Measurements from ENCODE around the gene ANKIB1.
"Not testable (repeated sequence)": the region's sequence is repeated elsewhere in the genome, so short reads cannot be mapped to it uniquely, and the experiment has no call there.

The ANKIB1 gene, protein sequence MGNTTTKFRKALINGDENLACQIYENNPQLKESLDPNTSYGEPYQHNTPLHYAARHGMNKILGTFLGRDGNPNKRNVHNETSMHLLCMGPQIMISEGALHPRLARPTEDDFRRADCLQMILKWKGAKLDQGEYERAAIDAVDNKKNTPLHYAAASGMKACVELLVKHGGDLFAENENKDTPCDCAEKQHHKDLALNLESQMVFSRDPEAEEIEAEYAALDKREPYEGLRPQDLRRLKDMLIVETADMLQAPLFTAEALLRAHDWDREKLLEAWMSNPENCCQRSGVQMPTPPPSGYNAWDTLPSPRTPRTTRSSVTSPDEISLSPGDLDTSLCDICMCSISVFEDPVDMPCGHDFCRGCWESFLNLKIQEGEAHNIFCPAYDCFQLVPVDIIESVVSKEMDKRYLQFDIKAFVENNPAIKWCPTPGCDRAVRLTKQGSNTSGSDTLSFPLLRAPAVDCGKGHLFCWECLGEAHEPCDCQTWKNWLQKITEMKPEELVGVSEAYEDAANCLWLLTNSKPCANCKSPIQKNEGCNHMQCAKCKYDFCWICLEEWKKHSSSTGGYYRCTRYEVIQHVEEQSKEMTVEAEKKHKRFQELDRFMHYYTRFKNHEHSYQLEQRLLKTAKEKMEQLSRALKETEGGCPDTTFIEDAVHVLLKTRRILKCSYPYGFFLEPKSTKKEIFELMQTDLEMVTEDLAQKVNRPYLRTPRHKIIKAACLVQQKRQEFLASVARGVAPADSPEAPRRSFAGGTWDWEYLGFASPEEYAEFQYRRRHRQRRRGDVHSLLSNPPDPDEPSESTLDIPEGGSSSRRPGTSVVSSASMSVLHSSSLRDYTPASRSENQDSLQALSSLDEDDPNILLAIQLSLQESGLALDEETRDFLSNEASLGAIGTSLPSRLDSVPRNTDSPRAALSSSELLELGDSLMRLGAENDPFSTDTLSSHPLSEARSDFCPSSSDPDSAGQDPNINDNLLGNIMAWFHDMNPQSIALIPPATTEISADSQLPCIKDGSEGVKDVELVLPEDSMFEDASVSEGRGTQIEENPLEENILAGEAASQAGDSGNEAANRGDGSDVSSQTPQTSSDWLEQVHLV

DNA sequence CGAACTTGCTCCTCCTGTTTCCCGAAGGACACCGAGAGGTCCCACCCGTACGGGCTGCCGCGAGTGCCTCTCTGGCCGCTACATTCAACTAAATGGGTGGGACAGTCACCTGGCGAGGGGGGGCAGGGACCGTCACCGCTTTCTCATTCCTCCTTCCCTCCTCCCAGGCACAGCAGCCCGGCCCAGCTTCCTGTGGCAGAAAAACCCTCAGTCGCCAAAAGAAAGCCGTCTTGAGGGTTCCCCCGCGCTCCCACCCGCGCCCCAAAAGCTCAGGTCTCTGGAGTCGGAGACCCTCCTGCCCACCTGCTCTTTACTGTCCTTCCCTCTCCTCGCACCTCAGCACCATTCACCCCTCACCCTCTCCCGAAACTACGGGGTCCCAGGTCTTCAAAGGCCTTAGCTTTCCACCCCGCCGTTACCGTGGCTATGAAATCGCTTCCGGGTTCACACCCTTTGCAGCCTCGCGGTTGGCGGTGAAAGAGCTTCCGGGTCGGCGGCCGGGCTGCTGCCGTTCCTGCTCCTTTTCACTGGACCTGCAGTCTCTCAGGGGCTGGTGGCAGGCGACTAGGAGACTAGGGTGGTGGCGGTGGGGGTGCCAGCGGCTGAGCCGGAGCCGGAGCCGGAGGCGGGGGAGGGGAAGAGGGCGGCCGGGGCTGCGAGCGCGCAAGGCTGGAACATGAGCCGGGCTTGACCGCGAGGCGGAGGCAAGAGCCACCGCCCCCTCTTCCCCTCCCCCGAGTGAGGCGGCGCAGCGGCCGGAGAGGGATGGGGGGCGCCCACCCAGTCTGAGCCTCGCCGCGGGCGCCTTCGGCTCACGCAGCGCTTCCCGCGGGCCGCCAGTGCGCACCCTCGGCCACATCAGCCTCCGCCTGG is at the start of gene ANKIB1, which contains the start of gene KRIT1:
ANKIB1 (plus strand) TSS at position 488 of the 873 bp plus-strand sequence. CDS start 49,005 bp downstream, outside the sequence.
KRIT1 (minus strand) TSS at position 428 of the 873 bp plus-strand sequence. CDS start 3,779 bp downstream, outside the sequence.
- peak; percentile 27 for DNase-seq (ENCODE audit: low read depth)

DNA sequence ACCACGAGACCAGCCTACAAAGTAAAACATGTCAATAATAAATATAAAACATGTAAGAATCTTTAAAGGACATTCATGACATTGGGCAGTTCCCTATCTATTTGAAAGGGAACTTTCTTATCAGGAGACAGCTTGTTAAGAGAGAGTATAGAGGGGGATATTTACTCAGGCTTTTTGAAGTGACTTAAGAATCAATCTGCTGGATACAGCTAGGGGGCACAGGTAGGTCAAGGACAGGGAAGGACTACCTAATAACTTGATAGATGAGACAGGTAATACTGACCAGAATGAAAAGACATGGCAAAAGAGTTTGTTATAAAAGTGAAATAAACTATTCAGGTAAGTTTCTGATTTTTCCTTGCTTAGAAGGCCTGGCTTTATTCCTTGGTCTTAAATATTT is 45.0 kb upstream of the ANKIB1 start:
- DNase-seq (ENCODE audit: low read depth): no peak

DNA sequence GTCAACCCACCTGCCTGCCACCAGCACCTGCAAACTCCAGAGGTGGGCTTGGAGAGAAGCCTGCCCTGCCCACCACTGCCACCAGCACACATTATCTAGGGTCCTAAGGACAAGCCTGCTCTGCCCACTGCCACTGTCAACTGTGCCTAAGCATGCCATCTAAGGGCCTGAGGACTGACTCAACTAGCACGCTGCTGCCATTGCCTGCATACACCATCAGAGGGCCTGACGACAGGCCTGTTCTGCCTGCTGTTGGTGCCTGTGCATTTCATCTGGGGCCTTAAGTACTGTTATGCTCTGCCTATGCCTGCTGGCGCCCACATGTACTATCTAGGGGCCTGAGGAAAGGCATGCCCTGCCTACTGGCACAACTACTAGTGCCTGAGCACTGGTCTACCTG is 39.8 kb upstream of the ANKIB1 start:
- DNase-seq (ENCODE audit: low read depth): no peak

DNA sequence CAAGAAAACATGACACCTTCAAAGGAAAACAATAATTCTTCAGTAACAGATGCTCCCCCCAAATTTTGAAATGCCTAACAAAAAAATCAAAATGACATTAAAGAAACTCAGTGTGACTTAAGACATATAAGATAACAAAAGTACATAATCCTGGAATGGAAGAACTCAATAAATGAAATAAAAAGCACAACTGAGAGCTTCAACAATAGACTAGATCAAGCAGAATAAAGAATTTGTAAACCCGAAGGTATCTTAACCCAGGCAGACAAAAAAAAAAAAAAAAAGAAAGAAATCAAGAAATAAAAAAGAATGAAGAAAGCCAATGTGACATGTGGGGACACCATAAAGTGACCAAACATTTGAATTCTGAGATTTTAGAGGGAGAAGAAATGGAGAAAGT is 39.1 kb upstream of the ANKIB1 start:
- no peak for DNase-seq (ENCODE audit: low read depth)

DNA sequence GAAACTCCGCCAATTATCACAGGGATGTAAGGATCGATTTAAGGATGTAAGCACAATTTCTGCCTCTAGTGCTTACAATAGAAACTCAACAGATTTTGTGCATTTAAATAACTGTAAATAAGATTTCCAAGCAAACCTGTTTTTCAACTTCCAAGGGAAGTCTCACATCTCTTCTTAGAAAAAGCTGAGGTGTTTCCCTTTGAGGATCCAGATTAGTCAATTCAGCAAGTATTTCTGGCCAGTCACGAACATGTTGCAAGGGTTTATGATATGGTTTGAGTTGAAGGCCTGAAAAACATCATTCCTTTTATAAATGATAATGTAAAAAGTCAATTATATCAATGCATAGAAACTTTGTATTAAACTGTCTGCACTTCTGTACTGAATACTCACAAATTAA is 24.0 kb upstream of the ANKIB1 start:
- DNase-seq (ENCODE audit: low read depth): no peak

DNA sequence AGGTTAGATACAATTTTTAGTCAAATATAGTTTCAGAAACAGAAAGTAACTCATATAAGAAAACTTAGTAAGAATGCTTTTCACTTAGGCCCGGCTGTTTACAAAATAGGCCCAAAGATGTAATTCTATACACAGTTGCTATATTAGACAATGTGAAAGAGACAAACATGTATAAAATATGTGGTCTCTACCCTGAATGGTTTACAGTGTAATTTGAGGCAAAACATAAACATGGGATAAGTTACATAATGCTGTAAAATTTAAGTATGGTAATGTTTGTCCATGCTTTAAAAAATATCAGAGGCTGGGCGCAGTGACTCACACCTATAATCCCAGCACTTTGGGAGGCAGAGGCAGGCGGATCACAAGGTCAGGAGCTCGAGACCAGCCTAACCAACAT is 18.8 kb upstream of the ANKIB1 start:
- no peak for DNase-seq (ENCODE audit: low read depth)

DNA sequence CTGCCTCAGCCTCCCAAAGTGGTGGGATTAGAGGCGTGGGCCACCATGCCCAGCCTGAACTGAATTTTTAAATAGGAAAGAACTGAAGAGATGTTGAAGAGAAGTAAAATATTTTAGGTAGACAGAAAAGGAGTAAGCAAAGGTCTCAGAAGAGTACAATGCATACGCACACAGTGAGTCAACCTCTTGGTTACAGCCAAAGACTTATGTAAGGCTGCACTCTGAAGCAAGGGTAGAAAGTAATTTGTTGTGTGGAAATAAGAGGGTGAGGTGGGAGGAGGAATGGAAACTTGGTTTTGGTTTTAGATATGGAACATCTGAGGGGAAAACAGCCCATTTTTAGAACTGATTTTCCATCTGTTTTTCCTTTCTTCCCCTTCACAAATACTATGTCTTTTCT is 17.7 kb upstream of the ANKIB1 start:
- no peak for DNase-seq (ENCODE audit: low read depth)

DNA sequence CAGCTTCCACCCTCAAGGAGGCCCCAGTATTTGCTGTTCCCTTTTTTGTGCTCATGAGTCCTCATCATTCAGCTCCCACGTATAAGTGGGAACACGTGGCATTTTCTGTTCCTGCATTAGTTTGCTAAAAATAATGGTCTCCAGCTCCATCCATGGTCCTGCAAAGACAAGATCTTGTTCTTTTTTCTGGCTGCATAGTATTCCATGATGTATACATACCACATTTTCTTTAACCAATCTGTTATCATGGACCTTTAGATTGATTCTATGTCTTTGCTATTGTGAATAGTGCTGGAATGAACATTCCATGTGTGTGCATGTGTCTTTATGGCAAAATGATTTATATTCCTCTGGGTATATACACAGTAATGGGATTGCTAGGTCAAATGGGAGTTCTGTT is 17.0 kb upstream of the ANKIB1 start:
- no peak for DNase-seq (ENCODE audit: low read depth)

DNA sequence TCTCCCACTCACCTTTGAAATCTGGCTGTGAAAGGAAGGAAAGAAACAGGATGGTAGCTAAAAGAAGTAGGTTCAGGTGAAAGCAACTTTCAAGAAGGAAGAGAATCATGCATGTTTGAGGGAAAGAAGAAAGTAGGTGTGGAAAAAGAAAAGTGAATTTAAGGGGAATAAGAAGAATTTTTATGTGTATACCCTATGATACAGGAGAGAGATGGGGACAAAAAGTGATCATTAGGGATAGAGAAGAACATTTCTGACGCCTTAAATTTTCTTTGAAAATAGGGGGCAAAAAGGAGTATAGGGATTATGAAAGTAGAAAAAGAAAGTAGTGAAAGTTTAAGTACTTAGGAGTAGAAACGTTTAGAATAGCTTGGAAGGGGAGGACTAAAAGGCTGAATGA is 15.2 kb upstream of the ANKIB1 start:
- DNase-seq (ENCODE audit: low read depth): no peak

DNA sequence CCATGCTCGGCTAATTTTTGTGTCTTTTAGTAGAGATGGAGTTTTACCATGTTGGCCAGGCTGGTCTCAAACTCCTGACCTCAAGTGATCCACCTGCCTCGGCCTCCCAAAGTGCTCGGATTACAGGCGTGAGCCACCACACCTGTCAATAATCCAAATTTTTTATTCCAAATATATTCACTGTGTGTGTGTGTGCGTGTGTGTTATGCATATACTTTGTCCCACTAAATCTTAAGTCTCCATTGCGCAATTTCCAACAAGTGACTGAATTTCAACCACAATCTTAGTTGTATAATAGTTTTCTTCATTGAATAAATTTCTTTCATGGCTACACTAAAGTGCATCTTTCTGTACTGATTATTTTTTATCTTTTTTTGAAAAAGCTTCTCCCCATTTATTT is 2.8 kb upstream of the ANKIB1 start:
- no peak for DNase-seq (ENCODE audit: low read depth)

DNA sequence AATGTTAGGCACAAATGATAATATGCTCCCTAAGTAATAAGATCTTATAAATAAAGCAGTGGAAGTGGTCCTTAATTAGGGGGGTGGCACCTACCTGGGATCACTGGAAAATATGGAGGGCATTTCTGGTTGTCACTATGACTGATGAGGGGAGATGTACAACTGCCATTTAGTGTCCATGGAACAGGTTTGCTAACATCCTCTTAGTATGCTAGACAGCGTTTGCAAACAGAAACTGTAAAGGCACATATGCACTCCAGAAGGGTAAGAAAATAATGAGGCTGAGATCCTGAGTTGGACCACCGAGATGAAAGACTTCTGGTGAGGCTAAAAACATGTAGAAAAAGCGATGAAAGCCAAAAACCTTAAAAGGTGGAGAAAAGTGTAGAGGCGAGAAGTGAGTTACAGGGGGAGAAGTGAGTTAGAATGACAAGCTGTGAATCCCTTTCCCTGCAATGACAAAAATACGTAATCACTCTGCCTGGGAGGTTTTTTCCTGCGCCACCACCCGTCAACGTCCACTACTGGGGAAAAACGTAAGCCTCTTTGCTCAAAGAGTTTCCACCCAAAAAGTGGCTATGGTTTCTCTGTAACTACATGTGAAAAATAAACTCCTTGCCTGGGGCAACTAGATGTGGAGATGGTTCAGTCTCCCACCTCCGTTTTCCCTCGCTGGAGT is 827 bp upstream of the ANKIB1 start:
- no peak for DNase-seq (ENCODE audit: low read depth)

DNA sequence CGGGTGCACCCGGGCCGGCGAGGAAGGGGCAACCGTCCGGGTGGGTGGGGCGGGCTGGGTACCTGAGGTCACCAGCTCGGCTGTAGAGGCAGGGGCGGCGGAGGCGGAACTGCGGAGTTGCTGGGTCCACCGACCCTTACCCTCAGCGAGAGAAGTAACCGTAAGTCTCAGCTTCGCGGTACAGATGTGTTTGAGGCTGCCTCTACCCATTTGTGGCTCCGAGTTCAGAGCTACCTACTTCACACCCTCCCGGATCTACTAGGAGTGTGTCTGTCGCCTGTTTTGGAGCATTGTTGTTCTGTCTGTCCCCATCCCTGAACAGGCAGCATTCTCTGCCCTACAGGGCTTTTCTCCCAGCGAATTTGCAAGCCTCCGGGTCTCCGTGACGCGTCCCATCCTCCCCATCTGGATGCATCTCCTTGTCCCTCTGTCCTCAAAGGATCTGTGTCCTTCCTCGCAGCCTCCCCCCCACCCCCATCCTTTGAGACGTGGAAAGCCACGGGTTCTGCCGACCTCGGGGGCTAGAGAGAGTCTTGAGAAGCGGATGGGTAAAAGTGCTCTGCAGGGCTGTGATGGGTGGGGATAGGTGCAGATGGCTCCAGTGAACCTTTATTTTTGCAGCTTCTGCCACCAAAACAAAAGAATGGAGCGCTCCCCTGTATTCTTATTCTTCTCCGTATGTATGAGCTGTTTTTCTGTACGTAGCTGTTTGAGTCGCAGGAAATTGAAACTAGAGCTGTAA is 757 bp downstream of the ANKIB1 start:
- no peak for DNase-seq (ENCODE audit: low read depth)

DNA sequence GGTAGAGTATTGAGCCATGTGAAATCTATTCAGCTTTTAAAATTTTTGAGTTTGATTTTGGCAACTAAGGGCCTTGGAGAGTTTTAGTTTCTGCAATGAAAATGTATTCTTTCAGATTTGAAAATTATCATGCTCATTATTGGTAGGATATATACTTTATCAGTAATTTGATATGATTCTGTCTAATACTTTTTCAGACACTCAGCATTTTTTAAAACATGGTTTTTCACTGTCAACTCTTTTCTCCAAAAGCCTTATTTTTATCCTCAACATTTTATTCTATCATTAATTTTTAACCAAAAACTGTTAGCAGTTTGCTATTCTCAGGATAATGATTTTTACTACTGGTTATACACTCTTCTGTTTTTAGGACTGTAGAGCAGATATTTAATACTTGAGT is 4.8 kb downstream of the ANKIB1 start:
- DNase-seq (ENCODE audit: low read depth): no peak

DNA sequence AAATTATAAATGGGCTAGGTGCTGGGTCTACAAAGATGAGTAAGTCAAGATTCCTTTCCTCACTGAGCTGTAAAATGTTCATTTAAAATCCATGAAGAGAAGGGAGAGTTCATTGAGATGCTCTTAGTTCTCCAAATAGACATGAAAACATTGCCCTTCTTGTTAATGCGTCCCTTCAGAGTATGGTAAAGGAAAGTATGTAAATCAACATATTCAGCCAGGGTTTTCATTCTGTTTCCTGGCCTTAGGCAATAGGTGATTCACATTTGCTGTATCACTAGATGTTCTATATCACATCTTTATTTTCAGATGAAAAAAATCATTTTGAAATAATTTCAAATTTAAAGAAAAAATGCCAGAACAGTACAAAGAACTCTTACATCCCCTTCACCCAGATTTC is 5.4 kb downstream of the ANKIB1 start:
- DNase-seq (ENCODE audit: low read depth): no peak

DNA sequence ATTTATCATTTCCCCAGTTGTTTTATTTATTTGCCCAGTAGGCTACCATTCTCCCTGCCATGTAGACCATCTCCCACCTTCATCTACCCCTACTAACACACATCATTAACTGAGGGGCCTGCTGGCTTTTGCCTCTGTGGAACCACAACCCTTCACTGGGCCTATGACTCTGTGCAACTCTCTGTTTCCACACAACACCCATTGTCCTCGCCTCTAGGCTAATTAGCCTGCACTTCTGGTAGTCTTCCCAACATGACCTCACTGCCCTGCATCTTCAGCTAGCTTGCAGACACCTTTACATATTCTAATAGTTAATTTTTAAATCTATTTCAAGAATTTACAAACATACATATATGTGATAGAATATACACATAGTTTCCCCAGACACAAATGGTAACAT is 7.5 kb downstream of the ANKIB1 start:
- DNase-seq (ENCODE audit: low read depth): no peak

DNA sequence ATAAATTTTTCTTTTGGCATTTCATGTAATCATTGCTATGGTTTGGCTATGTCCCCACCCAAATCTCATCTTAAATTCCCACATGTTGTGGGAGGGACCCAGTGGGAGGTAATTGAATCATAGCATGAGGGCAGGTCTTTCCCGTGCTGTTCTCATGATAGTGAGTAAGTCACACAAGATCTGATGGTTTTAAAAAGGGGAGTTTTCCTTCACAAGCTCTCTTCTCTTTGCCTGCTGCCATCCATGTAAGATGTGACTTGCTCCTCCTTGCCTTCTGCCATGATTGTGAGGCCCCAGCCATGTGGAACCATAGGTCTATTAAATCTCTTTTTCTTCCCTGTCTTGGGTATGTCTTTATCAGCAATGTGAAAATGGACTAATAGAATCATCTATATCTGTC is 9.0 kb downstream of the ANKIB1 start:
- DNase-seq (ENCODE audit: low read depth): not testable (repeated sequence)

DNA sequence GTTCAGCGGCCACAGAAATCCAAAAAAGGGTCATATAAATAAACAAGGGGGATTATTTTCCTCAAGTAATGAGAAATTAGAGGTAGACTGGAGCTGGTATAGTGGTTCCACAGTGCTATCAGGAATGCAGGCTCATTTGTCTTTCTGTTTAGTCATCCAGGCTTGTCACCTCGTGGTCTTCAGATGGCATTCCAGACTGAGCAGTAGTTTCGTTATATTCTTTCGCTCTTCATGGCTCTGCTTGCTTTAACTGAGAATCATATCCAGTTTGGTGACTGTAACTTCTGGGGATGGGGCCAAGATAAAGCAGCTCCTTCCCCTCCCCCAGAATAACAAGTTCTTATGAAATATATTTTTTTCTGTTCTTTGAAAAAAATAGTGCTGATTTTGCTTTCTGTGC is 9.5 kb downstream of the ANKIB1 start:
- peak; percentile 82 for DNase-seq (ENCODE audit: low read depth)

DNA sequence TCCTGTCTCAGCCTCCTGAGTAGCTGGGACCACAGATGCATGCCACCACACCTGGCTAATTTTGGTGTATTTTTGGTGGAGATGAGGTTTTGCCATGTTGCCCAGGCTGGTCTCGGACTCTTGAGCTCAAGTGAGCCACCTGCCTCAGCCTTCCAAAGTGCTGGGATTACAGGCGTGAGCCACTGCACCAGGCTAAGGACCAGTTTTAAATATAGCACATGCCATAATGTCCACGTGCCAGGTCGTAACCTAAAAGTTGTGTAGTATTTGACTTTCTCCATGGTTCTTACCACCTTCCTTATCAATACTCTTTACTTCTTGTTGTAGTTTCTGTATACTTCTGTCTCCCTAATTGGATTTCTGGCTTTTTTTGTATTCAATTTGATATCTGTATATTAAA is 13.3 kb downstream of the ANKIB1 start:
- no peak for DNase-seq (ENCODE audit: low read depth)

DNA sequence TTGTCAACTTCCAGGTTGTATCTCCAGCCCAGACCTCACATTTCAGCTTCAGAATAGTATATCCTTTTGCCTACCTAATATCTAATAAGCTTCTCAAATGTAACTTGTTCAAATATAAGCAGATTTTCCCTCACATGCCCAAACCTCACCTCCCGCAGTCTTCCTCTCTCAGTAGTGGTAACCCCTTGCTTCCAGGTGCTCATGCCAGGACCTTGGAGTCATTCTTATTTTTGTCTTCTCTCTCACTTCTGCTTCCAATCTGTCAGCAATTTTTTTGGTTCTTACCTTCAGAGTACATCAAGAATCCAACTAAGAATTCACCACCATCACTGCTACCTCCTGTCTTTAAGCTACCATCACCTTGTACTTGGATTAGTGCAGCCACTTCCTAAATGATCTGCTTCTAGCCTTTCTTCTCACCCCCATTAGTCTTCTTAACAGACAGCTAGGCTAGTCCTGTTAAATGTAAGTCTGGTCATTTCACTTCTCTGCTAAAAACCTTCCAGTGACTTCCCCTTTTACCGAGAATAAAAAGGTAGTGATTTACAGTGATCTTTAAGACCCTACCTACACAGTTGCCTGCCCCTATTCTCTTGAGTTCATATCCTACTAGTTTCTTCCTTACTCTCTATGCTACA is 14.0 kb downstream of the ANKIB1 start:
- no peak for DNase-seq (ENCODE audit: low read depth)

DNA sequence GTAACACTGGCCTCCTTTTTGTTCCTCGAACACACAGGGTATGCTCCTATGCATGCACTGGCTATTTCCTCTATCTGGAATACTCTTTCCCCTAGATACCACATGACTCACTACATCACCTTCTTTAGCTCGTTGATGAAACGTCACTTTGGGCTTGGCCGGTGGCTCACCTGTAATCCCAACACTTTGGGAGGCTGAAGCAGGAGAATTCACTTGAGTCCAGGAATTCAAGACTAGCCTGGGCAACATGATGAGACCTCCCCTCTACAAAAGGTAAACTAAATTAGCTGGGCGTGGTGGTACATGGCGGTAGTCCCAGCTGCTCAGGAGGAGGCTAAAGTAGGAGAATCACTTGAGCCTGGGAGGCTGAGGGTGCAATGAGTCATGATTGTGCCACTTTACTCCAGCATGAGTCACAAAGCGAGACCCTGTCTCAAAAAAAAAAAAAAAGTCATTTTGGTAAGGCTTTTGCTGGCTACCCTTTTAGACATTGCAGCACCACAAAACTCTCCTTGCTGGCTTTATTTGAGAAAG is 14.5 kb downstream of the ANKIB1 start:
- DNase-seq (ENCODE audit: low read depth): no peak
